ENCODE results near the gene ASB7.

The ASB7 gene

DNA sequence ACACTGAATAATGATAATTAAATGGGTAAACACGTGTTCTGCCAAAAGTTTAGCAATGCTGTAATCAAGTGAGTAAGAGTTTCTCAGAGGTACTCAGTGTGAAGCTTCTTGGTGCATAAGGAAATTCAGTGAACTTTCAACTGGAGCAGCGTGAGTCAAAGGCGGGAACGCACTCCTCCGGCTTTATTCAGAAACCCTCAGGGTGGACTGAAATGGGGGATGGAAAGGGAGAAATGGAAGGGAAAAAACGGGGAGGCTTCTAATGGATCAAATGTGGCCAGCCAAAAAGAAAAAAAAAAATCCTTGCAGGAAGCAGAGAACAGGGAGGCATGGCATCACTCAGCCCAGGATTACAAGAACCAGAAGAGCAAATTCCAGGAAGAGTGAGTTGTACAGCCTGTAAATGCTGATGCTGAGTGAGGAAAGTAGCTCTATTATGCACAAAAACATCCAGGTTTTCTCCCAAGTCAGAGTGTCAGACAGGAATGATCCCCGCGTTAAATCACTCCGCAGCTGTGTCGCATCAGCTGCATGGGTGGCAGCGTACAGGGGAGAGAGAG lies 85.3 kb downstream of the ASB7 start:
- peak; percentile 92 for DNase-seq

DNA sequence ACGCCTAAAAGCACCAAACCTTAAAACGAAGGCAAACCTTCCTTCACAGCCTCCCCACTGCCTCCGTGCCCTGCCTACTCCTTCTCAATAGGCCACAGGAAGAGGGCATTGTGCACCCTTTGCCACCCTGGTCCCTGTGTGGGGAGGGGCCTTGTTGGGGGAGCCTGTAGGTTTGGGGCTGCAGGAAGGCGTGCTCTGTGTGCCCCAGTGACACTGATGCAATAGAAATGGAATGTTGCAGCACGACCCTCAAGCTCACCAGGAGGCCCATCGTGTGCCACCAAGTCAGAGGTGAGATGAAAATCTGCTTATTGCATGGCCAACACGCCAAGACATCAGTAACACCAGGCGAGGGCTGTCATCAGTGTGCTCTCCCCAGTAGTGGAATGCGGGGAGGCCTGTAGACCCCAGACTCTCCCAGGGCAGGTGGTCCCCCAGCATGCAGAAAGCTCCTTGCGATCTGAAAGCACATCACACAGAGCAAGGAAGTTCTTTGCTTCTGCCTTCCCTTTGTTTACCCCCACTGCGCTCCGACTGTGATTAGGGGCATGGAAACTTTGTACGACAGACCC lies 86.2 kb downstream of the ASB7 start:
- no peak for DNase-seq

DNA sequence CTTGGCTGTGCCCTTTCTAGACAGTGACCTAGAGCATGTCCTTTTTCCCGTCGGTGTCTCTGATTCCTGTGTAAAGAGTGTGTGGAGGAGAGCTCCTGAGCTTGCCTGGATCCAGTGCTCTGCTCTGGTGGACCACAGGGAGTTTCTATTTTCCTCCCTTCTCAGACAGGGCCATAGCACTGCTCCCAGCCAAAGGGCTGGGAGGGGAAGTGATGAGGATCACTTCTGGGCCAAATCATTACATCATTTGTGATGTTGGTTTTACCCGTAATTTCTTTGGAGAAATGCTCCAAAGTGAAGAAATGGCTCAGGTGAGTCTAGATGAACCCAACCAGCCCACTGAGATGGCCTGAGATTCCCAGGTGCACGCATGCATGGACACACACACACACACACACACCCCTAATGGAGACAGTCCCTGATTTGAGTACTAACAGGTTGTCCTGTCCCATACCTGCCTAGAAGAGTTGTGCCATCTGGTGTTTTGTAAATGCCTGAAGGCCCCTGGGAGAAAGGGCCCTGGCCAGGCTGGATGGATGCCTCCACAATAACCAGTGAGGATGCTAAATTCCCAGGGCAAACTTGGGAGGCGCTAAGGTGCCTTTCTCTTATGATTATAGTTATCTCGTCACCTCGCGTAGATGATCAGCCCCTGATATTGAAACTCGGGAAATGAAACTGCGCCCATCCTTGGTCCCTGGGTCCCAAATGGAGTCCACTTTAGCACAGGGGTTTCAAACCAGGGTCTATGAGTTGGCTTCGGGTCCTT lies 86.9 kb downstream of the ASB7 start:
- no peak for DNase-seq

DNA sequence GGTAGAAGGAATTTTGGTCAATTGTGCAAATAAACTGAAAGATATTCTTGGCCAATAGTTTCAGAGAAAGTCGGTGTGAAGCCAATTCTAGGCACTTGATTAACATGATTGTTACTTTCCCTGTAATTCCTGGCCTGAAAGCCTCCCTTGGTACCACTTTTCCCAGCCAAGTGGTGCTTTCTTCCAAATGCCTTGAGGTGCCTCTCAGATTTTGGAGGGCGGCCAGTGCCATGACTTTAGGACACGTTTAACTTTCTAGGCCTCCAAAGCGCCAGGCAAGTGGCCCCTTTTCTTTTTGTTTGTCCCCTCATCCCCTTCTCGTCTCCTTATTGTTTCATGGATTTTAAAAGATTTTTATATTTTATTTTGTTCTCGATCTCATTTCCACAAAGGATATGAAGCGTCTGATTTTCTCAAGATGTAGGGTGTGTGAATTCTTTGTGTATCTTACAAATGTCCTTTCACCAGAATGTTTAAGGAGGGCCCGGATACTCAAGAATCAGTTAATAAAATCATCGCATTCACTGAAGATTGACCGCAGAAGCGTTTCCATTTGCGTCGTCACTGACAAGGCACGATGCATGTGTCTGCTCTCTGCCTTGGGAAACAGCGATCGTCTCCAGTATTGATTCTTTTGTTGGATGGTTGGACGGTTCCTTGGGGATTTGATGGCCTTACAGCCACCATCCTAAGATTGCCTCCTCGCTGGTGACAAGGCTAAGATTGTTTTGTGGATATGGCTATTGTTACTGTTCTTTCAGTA lies 87.8 kb downstream of the ASB7 start:
- no peak for DNase-seq

DNA sequence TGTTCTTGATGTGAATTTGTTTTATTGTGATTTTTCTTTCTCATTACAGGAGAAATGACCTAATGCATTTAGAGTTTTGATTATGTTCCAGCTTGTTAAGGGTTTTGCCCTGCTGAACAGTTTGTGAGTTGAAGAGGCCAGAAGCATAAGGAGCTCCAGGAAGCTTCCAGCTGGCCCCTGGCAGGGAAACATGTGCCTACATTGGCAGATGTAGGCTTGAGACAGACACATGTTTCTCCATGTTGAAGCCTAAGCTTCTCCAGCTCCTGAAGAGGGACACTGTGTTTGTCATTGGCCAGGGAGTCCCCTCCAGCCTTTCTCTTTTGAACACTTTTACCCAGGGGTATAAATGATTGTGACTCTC lies 88.4 kb downstream of the ASB7 start:
- no peak for DNase-seq

DNA sequence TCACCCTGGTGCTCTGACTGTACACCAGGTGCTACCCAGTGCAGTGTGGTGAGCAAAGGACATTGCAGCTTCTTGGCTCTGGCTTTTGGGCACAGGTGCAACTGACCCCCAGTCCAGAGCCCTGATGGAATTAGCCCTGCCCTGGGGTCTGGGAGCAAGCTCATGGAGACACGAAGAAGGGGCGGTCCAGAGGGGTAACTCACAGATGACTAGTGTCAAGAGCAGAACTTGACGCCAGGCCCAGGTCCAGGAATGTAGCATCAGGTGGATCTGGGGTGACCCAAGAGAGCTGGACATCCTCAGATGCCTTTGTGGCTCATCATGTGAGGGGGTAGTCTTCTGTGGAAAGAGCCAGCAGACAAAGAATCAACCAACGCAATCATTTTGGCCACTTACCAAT lies 88.9 kb downstream of the ASB7 start:
- DNase-seq, result no peak

DNA sequence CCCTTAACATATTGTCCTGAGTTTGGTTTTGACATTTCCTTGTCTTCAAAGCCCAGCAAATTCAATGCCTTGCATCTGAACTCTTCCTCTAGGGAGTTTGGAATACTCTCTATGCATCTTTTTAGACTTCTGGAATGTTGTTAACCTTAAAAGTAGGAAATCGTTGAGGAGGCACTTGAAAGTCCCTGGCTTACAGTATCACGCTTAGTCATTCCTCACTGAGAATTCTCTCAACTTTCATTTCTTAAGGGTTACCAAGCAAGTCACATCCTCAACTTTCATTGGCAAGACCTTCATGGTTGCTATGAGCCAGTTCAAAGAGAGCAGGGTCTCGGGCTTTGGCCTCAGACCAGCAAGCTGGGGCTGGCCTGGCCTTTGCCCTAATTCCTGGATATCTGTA lies 89.9 kb downstream of the ASB7 start:
- DNase-seq, result no peak

DNA sequence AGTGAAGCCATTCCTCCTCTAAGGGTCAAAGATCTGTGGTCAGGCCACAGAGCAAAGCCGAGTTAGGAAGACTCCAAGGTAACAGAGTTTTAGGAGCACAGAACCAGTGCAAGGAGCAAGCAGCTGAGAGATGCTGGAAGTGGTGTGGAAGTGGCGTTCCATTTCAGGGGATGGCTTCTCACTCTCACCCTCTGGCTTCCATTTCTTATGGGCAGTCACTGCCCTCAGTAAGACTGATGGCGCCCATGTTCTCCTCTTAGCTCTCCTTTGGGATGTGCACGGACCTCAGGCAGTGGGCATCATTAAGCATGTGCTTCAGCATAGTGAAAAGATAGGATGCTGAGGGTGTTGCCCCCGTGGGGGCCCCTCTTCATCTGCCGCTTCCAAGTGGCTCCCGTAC lies 90.3 kb downstream of the ASB7 start:
- DNase-seq, result no peak

DNA sequence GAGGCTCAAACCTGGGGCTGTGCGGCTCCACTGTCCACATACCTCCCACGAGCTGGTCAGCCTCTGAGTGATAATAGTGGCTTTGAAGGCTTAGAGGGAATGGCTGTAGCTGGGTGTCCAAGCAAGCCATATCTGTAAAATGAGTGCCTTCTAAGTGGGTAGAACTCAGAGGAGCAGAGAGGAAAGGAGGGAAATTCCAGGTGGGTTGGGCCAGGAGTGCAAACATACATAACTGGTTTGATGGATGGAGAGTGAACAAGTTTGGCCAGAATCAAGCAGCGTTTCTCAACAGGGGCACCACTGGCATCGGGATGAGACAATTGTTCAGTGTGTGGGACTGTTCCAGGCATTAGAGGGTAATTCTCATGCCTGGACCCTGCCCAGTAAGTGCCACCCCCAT lies 91.1 kb downstream of the ASB7 start:
- DNase-seq, result no peak

DNA sequence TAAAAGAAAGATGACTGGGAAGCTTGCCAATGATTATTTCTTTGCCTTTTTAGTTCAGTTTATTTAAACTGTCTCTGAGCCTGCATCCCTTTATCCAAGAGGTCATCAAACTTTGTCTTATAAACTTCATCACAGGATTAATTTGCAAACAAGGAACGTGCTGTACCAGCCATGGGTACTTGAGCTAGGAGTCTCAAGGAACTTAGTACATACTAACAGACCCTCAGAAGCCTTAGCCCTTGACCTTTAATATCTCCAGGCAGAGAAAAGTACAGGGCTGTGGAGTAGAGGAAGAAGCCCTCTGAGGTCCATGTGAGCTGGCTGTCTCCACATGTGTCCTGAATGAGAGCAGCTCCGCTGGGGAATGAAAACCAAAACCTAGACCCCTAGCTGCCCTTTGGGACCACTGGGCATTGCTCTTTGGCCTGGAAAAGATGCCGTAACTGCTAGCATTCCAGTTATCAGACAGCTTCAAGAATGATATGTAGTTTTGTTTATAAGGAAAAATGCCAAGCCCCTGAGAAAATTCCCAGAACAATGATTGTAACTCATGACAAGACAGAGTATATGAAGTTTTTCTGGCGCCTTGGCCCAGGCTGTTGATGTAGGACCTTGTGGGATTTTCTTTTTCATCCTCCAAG lies 92.1 kb downstream of the ASB7 start:
- DNase-seq, result no peak

DNA sequence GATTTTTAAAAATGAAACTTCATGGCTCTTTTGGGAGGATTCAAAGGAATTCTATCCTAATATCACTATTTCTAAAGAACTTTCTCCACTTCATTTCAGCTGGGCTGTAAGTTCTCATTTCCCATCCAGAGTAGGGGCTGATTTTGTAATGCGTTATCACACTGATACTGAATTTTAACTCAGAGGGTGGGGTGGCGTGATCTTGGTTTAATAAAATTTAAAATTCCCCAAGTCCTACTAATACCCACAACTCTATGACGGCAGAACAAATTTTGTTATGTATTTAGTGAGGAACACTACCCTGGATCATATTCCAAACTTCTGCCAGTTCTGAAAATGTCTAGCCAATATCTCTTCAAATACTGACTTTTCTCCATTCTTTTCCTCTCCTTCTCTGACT lies 92.7 kb downstream of the ASB7 start:
- DNase-seq, result no peak

DNA sequence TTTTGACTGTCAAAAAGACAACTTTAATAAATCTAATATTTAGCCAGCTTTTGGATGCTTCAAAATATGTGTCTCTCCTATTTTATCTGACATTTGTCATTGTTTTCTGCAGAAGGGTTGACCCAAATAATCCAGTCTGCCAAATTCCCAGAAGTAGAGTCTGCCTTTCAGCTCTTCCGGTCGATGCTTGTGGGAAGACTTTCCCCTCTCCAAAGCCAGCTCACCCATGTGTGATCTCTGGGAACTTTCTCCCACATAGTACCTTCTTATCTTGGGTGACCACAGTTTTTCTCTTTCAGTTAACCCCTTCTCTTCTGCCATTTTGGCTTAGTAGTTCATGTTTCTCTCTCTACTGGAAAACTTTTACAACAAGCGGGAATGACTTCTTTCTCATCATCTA lies 94.1 kb downstream of the ASB7 start:
- no peak for DNase-seq

Measured in HCEC 1CT (cell line).